GOT3 (cell line): ENCODE results near the gene TCOF1.

Source experiments
- DNase-seq: peaks from one replicate; lab custom pipeline; 2025; ENCODE audit warnings: mixed read lengths; lab: John Stamatoyannopoulos, UW

The TCOF1 gene

GRCh38 chr5:150352244-150353031, 5.1 kb upstream of the TCOF1 start:
- DNase-seq, result no peak

- no peak for DNase-seq
Measured at GRCh38 chr5:150353032-150353675, 4.3 kb upstream of the TCOF1 start.

- DNase-seq, result no peak
Measured at GRCh38 chr5:150355791-150356190, 1.7 kb upstream of the TCOF1 start.

- DNase-seq, result no peak
Measured at GRCh38 chr5:150356575-150357294, 762 bp upstream of the TCOF1 start.

- no peak for DNase-seq
Measured at GRCh38 chr5:150358261-150359095, 981 bp downstream of the TCOF1 start.

- DNase-seq, result no peak
Measured at GRCh38 chr5:150361301-150361700, 3.8 kb downstream of the TCOF1 start.

- no peak for DNase-seq
Measured at GRCh38 chr5:150363185-150363584, 5.7 kb downstream of the TCOF1 start.

GRCh38 chr5:150364004-150364403, 6.5 kb downstream of the TCOF1 start:
- DNase-seq, result no peak

GRCh38 chr5:150368526-150368925, 11.0 kb downstream of the TCOF1 start:
- no peak for DNase-seq

GRCh38 chr5:150372639-150373038, 15.1 kb downstream of the TCOF1 start:
- DNase-seq, result no peak

GRCh38 chr5:150374651-150375050, 17.2 kb downstream of the TCOF1 start:
- no peak for DNase-seq

GRCh38 chr5:150376799-150377771, 19.6 kb downstream of the TCOF1 start:
- DNase-seq, result no peak

- DNase-seq, result no peak
Measured at GRCh38 chr5:150377964-150378694, 20.6 kb downstream of the TCOF1 start.

- no peak for DNase-seq
Measured at GRCh38 chr5:150384701-150385100, 27.2 kb downstream of the TCOF1 start.

- DNase-seq, result no peak
Measured at GRCh38 chr5:150386024-150386855, 28.7 kb downstream of the TCOF1 start.

- DNase-seq, result no peak
Measured at GRCh38 chr5:150389531-150390266, 32.2 kb downstream of the TCOF1 start.

GRCh38 chr5:150391064-150391834, 33.8 kb downstream of the TCOF1 start:
- no peak for DNase-seq

GRCh38 chr5:150391986-150392385, 34.5 kb downstream of the TCOF1 start:
- no peak for DNase-seq
